ENCODE results near the gene CADPS.

Gene CADPS

DNA sequence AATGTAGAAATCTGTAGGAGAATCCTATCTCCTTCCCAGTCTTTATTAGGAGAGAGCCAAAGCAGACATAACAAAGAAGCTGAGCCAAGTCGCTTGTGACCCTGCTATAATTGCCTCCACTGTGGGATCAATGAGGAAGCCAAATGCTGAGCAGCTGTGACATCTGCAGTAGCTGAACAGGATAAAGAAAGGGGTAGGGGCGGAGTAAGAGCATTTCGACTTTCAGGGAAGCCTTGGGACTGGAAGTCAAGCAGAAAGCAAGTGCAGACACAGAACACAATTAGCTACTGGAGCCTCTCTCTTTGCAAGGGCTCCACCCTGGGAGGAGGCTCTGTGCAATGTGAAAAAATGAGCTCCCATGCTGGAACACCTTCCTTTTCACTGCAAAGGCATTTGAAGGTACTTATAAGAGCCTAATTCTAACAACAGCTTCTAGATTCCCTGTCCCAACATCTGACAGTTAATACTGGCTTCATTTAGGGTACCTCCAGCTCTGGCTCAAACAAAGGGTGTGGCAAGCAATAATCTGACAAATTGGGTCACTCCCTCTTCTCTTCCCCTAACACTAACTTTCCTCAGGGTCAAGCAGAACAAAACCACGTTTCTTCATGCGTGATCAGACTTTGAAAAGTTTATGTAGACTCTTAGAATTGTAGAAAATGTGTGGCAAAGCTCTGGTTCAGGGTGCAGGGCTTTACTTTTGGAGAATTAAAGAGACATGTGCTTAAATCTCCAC lies 166.4 kb downstream of the CADPS start:
- no peaks in the 10 kb centered on the region for H3K4me1 ChIP-seq (ENCODE audit: insufficient read depth, low read length)
- H3K27me3 ChIP-seq (ENCODE audit: control insufficient read depth in 1 of 2, insufficient read depth in 2 of 2, low read length in 2 of 2), result no peaks in the 10 kb centered on the region
- H3K9me3 ChIP-seq (ENCODE audit: low read length), result no peaks in the 10 kb centered on the region
- no peak overlapping the region for H3K27ac ChIP-seq (ENCODE audit: low read depth, low read length)
- no peak overlapping the region for H3K4me3 ChIP-seq (ENCODE audit: low read depth in 1 of 2, low read length in 2 of 2)
- no peak overlapping the region for H3K9ac ChIP-seq (ENCODE audit: low read length)
- no peaks in the 10 kb centered on the region for H3K36me3 ChIP-seq (ENCODE audit: insufficient read depth, low read length)

DNA sequence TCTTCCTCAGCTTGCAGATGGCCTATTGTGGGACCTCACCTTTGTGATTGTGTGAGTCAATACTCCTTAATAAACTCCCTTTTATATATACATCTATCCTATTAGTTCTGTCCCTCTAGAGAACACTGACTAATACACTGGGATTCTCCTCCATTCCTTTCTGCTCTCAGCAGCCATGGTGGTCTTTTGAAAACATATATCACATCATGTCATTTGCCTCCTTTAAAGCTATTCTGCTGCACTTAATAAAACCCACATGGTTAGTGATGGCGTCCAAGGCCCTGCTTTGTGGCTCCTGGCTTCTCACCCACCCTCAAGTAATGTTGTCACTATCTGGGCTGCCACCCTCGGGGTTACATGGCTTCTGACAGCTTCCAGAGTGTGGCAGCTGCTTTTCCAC lies 169.5 kb downstream of the CADPS start:
- Histone ChIP-seq H3K36me3 (ENCODE audit: insufficient read depth, low read length) (no peaks in the 10 kb centered on the region), H3K4me3 (ENCODE audit: low read depth in 1 of 2, low read length in 2 of 2) (no peak overlapping the region), H3K27me3 (ENCODE audit: control insufficient read depth in 1 of 2, insufficient read depth in 2 of 2, low read length in 2 of 2) (no peaks in the 10 kb centered on the region), H3K27ac (ENCODE audit: low read depth, low read length) (no peak overlapping the region), H3K9me3 (ENCODE audit: low read length) (no peaks in the 10 kb centered on the region), H3K4me1 (ENCODE audit: insufficient read depth, low read length) (no peaks in the 10 kb centered on the region), H3K9ac (ENCODE audit: low read length) (no peak overlapping the region)

DNA sequence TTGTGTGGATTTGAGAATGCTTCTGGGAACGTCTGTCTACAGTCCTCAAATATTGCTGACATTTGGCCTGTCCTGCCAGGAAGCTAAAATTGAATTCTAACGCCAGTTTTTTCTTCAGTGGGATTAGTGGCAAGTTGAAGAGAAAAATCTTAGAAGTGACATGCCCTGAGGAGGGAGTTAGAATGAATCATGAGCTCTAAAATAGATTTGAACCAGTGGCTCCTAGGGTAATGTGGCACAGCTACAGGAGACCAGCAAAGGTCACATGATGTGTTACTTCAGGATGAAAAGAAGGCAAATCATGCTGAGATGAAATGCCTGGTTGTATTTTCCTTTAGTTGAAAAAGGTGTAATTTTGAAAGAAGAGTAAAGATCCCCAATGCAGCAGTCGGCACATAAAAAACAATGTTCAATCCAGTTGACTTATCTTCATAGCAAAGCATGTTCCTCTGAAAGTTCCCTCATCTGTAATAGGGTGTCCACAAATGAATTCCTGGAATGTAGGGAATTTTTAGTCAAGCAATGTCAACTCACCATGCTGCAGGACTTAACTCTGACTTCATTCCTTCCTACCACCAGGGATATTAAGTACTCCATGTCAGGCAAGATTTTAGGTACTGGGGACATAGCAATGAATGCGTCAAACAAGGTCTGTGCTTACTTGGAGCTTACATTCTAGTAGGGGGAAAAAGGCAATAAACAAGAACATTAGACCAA lies 171.6 kb downstream of the CADPS start:
- Histone ChIP-seq H3K27ac (ENCODE audit: low read depth, low read length) (no peak overlapping the region), H3K36me3 (ENCODE audit: insufficient read depth, low read length) (no peaks in the 10 kb centered on the region), H3K4me1 (ENCODE audit: insufficient read depth, low read length) (no peaks in the 10 kb centered on the region)

DNA sequence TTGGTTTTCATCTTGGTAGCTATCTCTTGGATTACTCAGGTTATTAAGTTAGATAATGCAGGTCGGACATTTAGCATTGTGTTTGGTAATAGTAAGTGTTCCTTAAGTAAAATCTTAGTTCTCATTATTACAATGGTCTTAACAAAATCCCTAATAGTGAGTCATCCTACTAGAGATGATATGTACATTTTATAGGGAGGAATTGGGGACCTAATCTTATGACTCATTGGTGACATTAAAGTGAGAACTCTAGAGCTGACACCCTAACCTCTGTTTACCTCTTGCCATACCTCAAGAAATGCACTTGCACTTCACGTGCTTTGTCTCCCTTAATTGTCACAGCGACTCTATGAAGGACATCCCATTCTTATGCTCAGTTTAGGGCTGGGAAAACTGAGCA lies 174.9 kb downstream of the CADPS start:
- Histone ChIP-seq H3K9ac (ENCODE audit: low read length) (no peak overlapping the region), H3K4me1 (ENCODE audit: insufficient read depth, low read length) (no peaks in the 10 kb centered on the region), H3K27me3 (ENCODE audit: control insufficient read depth in 1 of 2, insufficient read depth in 2 of 2, low read length in 2 of 2) (no peaks in the 10 kb centered on the region), H3K36me3 (ENCODE audit: insufficient read depth, low read length) (no peaks in the 10 kb centered on the region), H3K4me3 (ENCODE audit: low read depth in 1 of 2, low read length in 2 of 2) (no peak overlapping the region), H3K27ac (ENCODE audit: low read depth, low read length) (no peak overlapping the region), H3K9me3 (ENCODE audit: low read length) (no peaks in the 10 kb centered on the region)

More for the DNA sequence above, 171.6 kb downstream of the CADPS start:
- Histone ChIP-seq H3K9me3 (ENCODE audit: low read length) (no peaks in the 10 kb centered on the region), H3K4me3 (ENCODE audit: low read depth in 1 of 2, low read length in 2 of 2) (no peak overlapping the region), H3K9ac (ENCODE audit: low read length) (no peak overlapping the region), H3K27me3 (ENCODE audit: control insufficient read depth in 1 of 2, insufficient read depth in 2 of 2, low read length in 2 of 2) (no peaks in the 10 kb centered on the region)

DNA sequence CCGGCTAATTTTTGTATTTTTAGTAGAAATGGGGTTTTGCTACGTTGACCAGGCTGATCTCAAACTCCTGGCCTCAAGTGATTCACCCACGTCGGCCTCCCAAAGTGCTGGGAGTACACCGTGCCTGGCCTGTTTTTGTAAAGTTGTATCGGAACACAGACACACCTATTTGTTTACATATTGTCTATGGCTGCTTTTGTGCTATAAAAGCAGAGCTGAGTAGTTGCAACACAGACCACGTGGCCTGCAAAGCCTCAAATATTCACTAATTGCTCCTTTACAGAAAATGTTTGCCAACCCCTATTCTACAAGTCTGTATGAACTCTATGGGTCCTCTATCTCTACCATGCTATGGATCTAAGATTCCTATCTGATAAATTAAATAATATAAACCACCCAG lies 175.5 kb downstream of the CADPS start:
- Histone ChIP-seq H3K4me1 (ENCODE audit: insufficient read depth, low read length) (no peaks in the 10 kb centered on the region), H3K9me3 (ENCODE audit: low read length) (no peaks in the 10 kb centered on the region), H3K27me3 (ENCODE audit: control insufficient read depth in 1 of 2, insufficient read depth in 2 of 2, low read length in 2 of 2) (no peaks in the 10 kb centered on the region), H3K27ac (ENCODE audit: low read depth, low read length) (no peak overlapping the region), H3K36me3 (ENCODE audit: insufficient read depth, low read length) (no peaks in the 10 kb centered on the region), H3K4me3 (ENCODE audit: low read depth in 1 of 2, low read length in 2 of 2) (no peak overlapping the region), H3K9ac (ENCODE audit: low read length) (no peak overlapping the region)

DNA sequence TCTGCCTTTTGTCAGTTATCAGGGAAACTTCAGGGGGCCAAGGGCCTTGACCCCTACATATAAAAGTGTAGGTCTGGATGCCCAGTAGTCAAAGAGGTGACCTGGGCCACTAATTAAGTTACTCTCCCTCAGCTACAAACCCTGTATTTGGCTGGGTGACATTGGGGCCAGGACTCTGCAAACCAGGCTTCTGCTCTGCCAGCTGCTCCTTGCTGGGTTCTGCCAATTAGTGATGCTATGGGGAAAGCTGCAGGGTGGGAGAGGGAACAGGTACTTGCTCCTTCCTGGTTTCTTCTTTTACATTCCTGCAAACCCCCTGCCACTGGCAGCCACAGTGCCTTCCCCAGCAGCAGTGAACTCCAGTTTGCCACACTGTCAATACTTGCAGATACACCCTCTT lies 179.2 kb downstream of the CADPS start:
- H3K27ac ChIP-seq (ENCODE audit: low read depth, low read length), result no peak overlapping the region
- no peaks in the 10 kb centered on the region for H3K4me1 ChIP-seq (ENCODE audit: insufficient read depth, low read length)
- no peaks in the 10 kb centered on the region for H3K36me3 ChIP-seq (ENCODE audit: insufficient read depth, low read length)
- no peak overlapping the region for H3K9ac ChIP-seq (ENCODE audit: low read length)
- H3K9me3 ChIP-seq (ENCODE audit: low read length), result no peaks in the 10 kb centered on the region
- H3K4me3 ChIP-seq (ENCODE audit: low read depth in 1 of 2, low read length in 2 of 2), result no peak overlapping the region
- no peaks in the 10 kb centered on the region for H3K27me3 ChIP-seq (ENCODE audit: control insufficient read depth in 1 of 2, insufficient read depth in 2 of 2, low read length in 2 of 2)

DNA sequence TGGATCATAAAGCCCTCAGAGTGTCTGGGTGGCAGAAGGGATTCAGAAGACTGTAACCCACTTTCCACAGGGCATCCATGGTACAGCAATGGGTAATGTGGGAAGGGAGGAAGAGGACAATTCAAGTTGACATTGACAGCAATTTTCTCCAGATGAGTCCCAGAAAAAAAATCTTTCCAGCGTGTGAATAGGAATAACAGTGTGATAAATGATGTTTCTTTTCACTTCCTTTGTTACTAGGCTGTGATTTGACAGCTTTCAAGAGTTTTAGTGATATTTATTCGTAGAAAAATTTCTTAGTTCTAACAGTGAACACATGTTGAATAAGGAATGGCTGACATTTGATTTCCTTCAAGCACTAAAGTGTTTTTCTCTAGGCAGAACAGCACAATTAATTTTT lies 186.4 kb downstream of the CADPS start:
- no peaks in the 10 kb centered on the region for H3K4me1 ChIP-seq (ENCODE audit: insufficient read depth, low read length)
- no peaks in the 10 kb centered on the region for H3K36me3 ChIP-seq (ENCODE audit: insufficient read depth, low read length)

DNA sequence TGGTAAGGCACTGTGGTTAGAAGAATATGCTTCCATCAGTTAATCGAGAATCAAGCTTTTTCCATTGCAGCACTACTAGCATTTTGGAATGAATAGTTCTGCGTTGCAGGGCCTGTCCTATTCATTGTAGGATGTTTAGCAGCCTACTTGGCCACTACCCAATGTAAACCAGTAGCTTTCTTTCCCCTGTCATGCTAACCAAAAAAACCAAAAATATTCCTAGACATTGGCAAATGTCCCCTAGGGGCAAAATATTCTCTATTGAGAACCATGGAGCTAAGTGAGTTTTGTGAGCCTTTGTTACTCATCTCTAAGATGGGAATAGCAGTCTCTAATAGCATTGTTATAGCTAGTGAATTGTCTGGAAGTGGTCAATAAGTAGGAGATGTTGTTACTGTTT lies 187.2 kb downstream of the CADPS start:
- Histone ChIP-seq H3K27ac (ENCODE audit: low read depth, low read length) (no peak overlapping the region), H3K9me3 (ENCODE audit: low read length) (no peaks in the 10 kb centered on the region), H3K4me3 (ENCODE audit: low read depth in 1 of 2, low read length in 2 of 2) (no peak overlapping the region), H3K27me3 (ENCODE audit: control insufficient read depth in 1 of 2, insufficient read depth in 2 of 2, low read length in 2 of 2) (no peaks in the 10 kb centered on the region), H3K36me3 (ENCODE audit: insufficient read depth, low read length) (no peaks in the 10 kb centered on the region), H3K9ac (ENCODE audit: low read length) (no peak overlapping the region), H3K4me1 (ENCODE audit: insufficient read depth, low read length) (no peaks in the 10 kb centered on the region)

More for the DNA sequence above, 186.4 kb downstream of the CADPS start:
- H3K9ac ChIP-seq (ENCODE audit: low read length), result no peak overlapping the region
- no peaks in the 10 kb centered on the region for H3K9me3 ChIP-seq (ENCODE audit: low read length)
- no peak overlapping the region for H3K27ac ChIP-seq (ENCODE audit: low read depth, low read length)
- H3K4me3 ChIP-seq (ENCODE audit: low read depth in 1 of 2, low read length in 2 of 2), result no peak overlapping the region
- no peaks in the 10 kb centered on the region for H3K27me3 ChIP-seq (ENCODE audit: control insufficient read depth in 1 of 2, insufficient read depth in 2 of 2, low read length in 2 of 2)

DNA sequence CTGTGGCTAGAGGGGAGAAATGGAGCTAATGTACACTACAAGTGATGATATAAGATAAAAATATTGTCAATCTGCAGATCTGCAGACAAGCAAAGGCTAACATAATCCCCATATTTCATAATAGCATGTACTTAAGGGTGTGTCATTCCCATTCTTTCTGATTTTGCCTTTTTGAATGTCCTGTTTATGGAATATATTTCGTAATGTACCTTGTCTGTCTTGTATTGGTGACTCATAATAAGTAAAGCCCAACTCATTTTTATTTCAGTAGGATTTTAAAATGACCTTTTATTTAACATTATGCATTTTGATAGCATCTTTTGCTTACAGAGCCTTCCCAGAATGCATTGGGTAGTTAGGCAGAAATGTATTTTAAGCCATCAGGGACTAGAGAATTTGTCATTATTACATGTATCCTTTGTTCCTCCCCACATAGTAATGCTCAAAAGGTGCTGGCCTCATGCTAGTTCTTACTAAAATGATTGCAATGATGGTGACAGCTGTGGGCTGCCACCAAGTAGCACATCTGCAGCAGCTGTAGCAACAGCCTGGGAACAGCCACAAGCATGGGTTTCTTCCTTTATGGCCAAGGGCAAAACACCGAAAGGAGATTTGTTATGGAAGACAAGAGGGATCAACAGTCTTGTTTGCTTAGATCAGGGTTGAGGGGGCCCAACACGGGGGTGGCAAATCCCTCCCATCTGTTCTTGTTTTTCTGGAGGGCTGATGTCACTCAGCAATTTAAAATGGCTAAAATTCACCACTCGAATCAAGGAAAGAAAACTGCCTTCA lies 188.5 kb downstream of the CADPS start:
- H3K27me3 ChIP-seq (ENCODE audit: control insufficient read depth in 1 of 2, insufficient read depth in 2 of 2, low read length in 2 of 2), result no peaks in the 10 kb centered on the region
- H3K9me3 ChIP-seq (ENCODE audit: low read length), result no peaks in the 10 kb centered on the region
- no peak overlapping the region for H3K27ac ChIP-seq (ENCODE audit: low read depth, low read length)

DNA sequence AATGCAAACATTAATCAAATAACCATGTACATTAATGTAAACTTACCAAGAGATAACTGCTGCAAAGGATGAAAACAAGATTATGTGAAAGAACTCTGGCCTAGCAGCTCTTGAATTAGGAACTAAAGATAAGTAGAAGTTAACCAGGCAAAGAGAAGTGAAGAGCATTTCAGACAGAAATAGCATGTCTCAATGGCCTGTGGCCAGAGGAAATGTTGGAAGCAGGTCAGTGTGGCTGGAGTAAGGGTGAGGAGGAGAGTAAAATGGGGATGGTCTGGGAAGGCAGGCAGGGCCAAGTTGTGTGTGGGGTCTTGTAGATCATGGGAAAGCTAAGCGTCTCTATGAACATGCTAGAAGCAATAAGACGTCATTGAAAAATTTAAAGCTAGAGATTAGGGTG lies 192.4 kb downstream of the CADPS start:
- Histone ChIP-seq H3K27me3 (ENCODE audit: control insufficient read depth in 1 of 2, insufficient read depth in 2 of 2, low read length in 2 of 2) (no peaks in the 10 kb centered on the region), H3K9me3 (ENCODE audit: low read length) (no peaks in the 10 kb centered on the region), H3K4me3 (ENCODE audit: low read depth in 1 of 2, low read length in 2 of 2) (no peak overlapping the region), H3K4me1 (ENCODE audit: insufficient read depth, low read length) (no peaks in the 10 kb centered on the region), H3K36me3 (ENCODE audit: insufficient read depth, low read length) (no peaks in the 10 kb centered on the region), H3K27ac (ENCODE audit: low read depth, low read length) (no peak overlapping the region), H3K9ac (ENCODE audit: low read length) (no peak overlapping the region)

More for the DNA sequence above, 188.5 kb downstream of the CADPS start:
- Histone ChIP-seq H3K36me3 (ENCODE audit: insufficient read depth, low read length) (no peaks in the 10 kb centered on the region), H3K4me3 (ENCODE audit: low read depth in 1 of 2, low read length in 2 of 2) (no peak overlapping the region), H3K4me1 (ENCODE audit: insufficient read depth, low read length) (no peaks in the 10 kb centered on the region), H3K9ac (ENCODE audit: low read length) (no peak overlapping the region)

DNA sequence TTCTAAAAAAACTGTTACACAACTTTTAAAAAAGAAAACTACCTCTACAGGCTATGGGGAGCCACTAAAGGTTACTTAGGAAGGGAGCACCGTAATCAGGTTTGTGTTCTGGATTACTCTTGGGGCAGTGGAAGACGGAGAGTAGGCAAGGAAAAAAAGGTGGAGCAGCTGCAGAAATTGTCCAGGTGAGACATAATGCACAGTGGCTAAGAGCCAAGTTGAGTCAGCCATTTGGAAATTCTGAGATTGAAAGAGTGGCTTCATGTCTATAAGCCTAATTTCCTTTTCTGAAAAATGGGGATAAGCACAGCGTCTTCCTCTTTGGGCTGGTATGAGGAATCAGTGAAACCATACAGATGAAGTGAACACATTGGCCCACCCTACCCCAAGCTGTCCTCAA lies 195.2 kb downstream of the CADPS start:
- no peaks in the 10 kb centered on the region for H3K4me1 ChIP-seq (ENCODE audit: insufficient read depth, low read length)
- no peak overlapping the region for H3K9ac ChIP-seq (ENCODE audit: low read length)
- H3K4me3 ChIP-seq (ENCODE audit: low read depth in 1 of 2, low read length in 2 of 2), result no peak overlapping the region
- no peaks in the 10 kb centered on the region for H3K36me3 ChIP-seq (ENCODE audit: insufficient read depth, low read length)
- no peak overlapping the region for H3K27ac ChIP-seq (ENCODE audit: low read depth, low read length)
- no peaks in the 10 kb centered on the region for H3K27me3 ChIP-seq (ENCODE audit: control insufficient read depth in 1 of 2, insufficient read depth in 2 of 2, low read length in 2 of 2)
- no peaks in the 10 kb centered on the region for H3K9me3 ChIP-seq (ENCODE audit: low read length)

Measured in muscle layer of colon (tissue), 2 donors.